ENCODE data around the gene BAHD1. TPM values are rescaled to one million over a fixed set of nuclear protein-coding genes. Genes with fewer than 3 reads are reported as not detected.
A peak's percentile ranks its signal among the peaks of the same experiment; 100 is the strongest.

BAHD1 gene
- total RNA-seq, 1 experiment from 2014 or later, result 40.6 TPM

DNA sequence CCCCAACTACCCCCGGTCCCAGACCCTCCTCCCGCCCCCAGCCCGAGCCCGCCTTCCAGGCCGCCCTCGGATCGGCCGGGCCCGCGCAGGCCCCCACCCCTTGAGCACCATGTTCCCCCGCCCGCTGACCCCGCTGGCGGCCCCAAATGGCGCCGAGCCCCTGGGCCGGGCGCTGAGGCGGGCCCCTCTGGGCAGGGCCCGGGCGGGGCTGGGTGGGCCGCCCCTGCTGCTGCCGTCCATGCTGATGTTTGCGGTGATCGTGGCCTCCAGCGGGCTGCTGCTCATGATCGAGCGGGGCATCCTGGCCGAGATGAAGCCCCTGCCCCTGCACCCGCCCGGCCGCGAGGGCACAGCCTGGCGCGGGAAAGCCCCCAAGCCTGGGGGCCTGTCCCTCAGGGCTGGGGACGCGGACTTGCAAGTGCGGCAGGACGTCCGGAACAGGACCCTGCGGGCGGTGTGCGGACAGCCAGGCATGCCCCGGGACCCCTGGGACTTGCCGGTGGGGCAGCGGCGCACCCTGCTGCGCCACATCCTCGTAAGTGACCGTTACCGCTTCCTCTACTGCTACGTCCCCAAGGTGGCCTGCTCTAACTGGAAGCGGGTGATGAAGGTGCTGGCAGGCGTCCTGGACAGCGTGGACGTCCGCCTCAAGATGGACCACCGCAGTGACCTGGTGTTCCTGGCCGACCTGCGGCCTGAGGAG is 30.5 kb downstream of the BAHD1 start:
- in situ Hi-C loops (cut with HindIII; ENCODE audit: low pct_unique_long_range_greater_than_20kb, low sequenced_read_pairs), result no loop called here

GRCh38 chr15:40471808-40472150 is 31.0 kb downstream of the BAHD1 start:
- intact Hi-C loops (cut with micrococcal nuclease; ENCODE audit: unreplicated experiment) (no loop called here), in situ Hi-C loops (cut with HindIII; ENCODE audit: low pct_unique_long_range_greater_than_20kb, low sequenced_read_pairs) (no loop called here)
- TF ChIP-seq POLR2AphosphoS5 (IDR thresholded peaks at IDR 0.05; ENCODE audit: low read depth, low read length), result 0 out of 2 replicates have a peak, but pooled peaks have one; percentile 18
- TF ChIP-seq SIN3A (IDR thresholded peaks at IDR 0.05; ENCODE audit: borderline replicate concordance, insufficient read depth, low read depth, low read length), result no peak
- Histone ChIP-seq H3K4me3 (ENCODE audit: low read depth in 2 of 2, low read length in 2 of 2) (peak overlapping the region; percentile 62 to 71), H3K4me1 (ENCODE audit: control insufficient read depth, insufficient read depth, low read length) (peaks cover 14% of the 10 kb centered on the region), H3K9me3 (ENCODE audit: control insufficient read depth, insufficient read depth, low read depth, low read length) (no peaks in the 10 kb centered on the region), H3K27me3 (ENCODE audit: control insufficient read depth, insufficient read depth, low read length) (no peaks in the 10 kb centered on the region), H3K27ac (ENCODE audit: low read length) (peak overlapping the region; percentile 77), H3K36me3 (ENCODE audit: control insufficient read depth, insufficient read depth, low read length) (no peaks in the 10 kb centered on the region; the same call in 1 of the 2 replicates)
- ChIA-PET POLR2A (no interaction called here), CTCF (no interaction called here)
- DNase-seq (ENCODE audit: low read depth, low spot score) (no peak), ATAC-seq (peak; percentile 37)
- BruUV-seq (replicated peaks), result no TSS peak

More for the DNA sequence above, 30.5 kb downstream of the BAHD1 start:
- ChIA-PET POLR2A (no interaction called here), CTCF (no interaction called here)
- ATAC-seq (peak; percentile 63), DNase-seq (ENCODE audit: low read depth, low spot score) (no peak)
- no peaks in the 10 kb centered on the region for H3K9me3 ChIP-seq (ENCODE audit: control insufficient read depth, insufficient read depth, low read depth, low read length)
- H3K4me3 ChIP-seq (ENCODE audit: low read depth in 2 of 2, low read length in 2 of 2), result peak overlapping the region; percentile 62 to 71
- no peak for TF ChIP-seq TCF7L2 (IDR thresholded peaks at IDR 0.05; ENCODE audit: low read depth, low read length)
- TF ChIP-seq POLR2AphosphoS5 (IDR thresholded peaks at IDR 0.05; ENCODE audit: low read depth, low read length), result no peak
- TF ChIP-seq REST (IDR thresholded peaks at IDR 0.05; ENCODE audit: insufficient read depth in 1 of 2, low read depth in 2 of 2, low read length in 1 of 2), result 0 out of 4 replicates have a peak, but pooled peaks of 1 of the 2 experiments have one; percentile 21
- H3K36me3 ChIP-seq (ENCODE audit: control insufficient read depth, insufficient read depth, low read length), result no peaks in the 10 kb centered on the region; the same call in 1 of the 2 replicates
- H3K27me3 ChIP-seq (ENCODE audit: control insufficient read depth, insufficient read depth, low read length), result no peaks in the 10 kb centered on the region
- peak overlapping the region; percentile 77 for H3K27ac ChIP-seq (ENCODE audit: low read length)
- intact Hi-C loops (cut with micrococcal nuclease; ENCODE audit: unreplicated experiment), result no loop called here
- H3K4me1 ChIP-seq (ENCODE audit: control insufficient read depth, insufficient read depth, low read length), result peaks cover 14% of the 10 kb centered on the region
- no TSS peak for BruUV-seq (replicated peaks)

- peak overlapping the region; percentile 62 to 71 for H3K4me3 ChIP-seq (ENCODE audit: low read depth in 2 of 2, low read length in 2 of 2)
- ChIA-PET POLR2A (no interaction called here), CTCF (interaction anchor here (0.5 kb wide), 1 partner anchor 297 kb away, joined by 4 read pairs; the partner anchor contains the start of gene C15orf62)
- H3K27me3 ChIP-seq (ENCODE audit: control insufficient read depth, insufficient read depth, low read length), result no peaks in the 10 kb centered on the region
- intact Hi-C loops (cut with micrococcal nuclease; ENCODE audit: unreplicated experiment) (no loop called here), in situ Hi-C loops (cut with HindIII; ENCODE audit: low pct_unique_long_range_greater_than_20kb, low sequenced_read_pairs) (no loop called here)
- peak overlapping the region; percentile 77 for H3K27ac ChIP-seq (ENCODE audit: low read length)
- H3K36me3 ChIP-seq (ENCODE audit: control insufficient read depth, insufficient read depth, low read length), result no peaks in the 10 kb centered on the region; the same call in 1 of the 2 replicates
- ATAC-seq (no peak), DNase-seq (ENCODE audit: low read depth, low spot score) (no peak)
- H3K9me3 ChIP-seq (ENCODE audit: control insufficient read depth, insufficient read depth, low read depth, low read length), result no peaks in the 10 kb centered on the region
- TF ChIP-seq REST (IDR thresholded peaks at IDR 0.05; ENCODE audit: insufficient read depth in 1 of 2, low read depth in 2 of 2, low read length in 1 of 2), result no peak
- 0 out of 2 replicates have a peak, but pooled peaks have one; percentile 8 for TF ChIP-seq SIN3A (IDR thresholded peaks at IDR 0.05; ENCODE audit: borderline replicate concordance, insufficient read depth, low read depth, low read length)
- H3K4me1 ChIP-seq (ENCODE audit: control insufficient read depth, insufficient read depth, low read length), result peaks cover 14% of the 10 kb centered on the region
- no TSS peak for BruUV-seq (replicated peaks)
These were observed 31.5 kb downstream of the BAHD1 start for GRCh38 chr15:40472171-40472727.

Data from Panc1 (cell line).